Hepatocyte (in vitro differentiated cells): ENCODE data around the gene EPHB2. TPM values are rescaled to one million over a fixed set of nuclear protein-coding genes. Genes with fewer than 3 reads are reported as not detected.
"Not testable (repeated sequence)": the region's sequence is repeated elsewhere in the genome, so short reads cannot be mapped to it uniquely, and the experiment has no call there.

Experiments
- DNase-seq: peaks from one replicate; pipeline ENCODE4 v3.0.0-alpha.2; 2016; ENCODE audit warnings: low spot score
- H2AFZ ChIP-seq: fragments of 200-600 bp; sonication (generic); 2 replicates; pipeline ENCODE4 v1.6.0; 2016; ENCODE audit warnings: antibody characterized with exemption, mild to moderate bottlenecking
- H3K27ac ChIP-seq: fragments of 200-600 bp; sonication (generic); 2 replicates; pipeline ENCODE4 v1.5.1; 2016; ENCODE audit warnings: mild to moderate bottlenecking
- H3K27me3 ChIP-seq: fragments of 200-600 bp; sonication (generic); 2 replicates; pipeline ENCODE4 v1.6.1; 2016
- H3K36me3 ChIP-seq: fragments of 200-600 bp; sonication (generic); replicated peaks from 2 replicates; pipeline ENCODE4 v1.5.1; 2016; ENCODE audit warnings: low read depth; ENCODE audit not compliant: insufficient read depth
- H3K4me1 ChIP-seq: fragments of 200-600 bp; sonication (generic); 2 replicates; pipeline ENCODE4 v1.5.1; 2016; ENCODE audit warnings: mild to moderate bottlenecking, moderate library complexity; ENCODE audit not compliant: insufficient read depth
- H3K4me2 ChIP-seq: fragments of 200-600 bp; sonication (generic); 2 replicates; pipeline ENCODE4 v1.6.0; 2016
- H3K4me3 ChIP-seq: fragments of 200-600 bp; sonication (generic); 2 replicates; pipeline ENCODE4 v1.5.1; 2016; ENCODE audit warnings: mild to moderate bottlenecking
- H3K79me2 ChIP-seq: fragments of 200-600 bp; sonication (generic); 2 replicates; pipeline ENCODE4 v1.6.0; 2017; ENCODE audit warnings: mild to moderate bottlenecking
- H3K9me2 ChIP-seq: fragments of 200-600 bp; sonication (generic); replicated peaks from 2 replicates; pipeline ENCODE4 v1.6.0; 2017; ENCODE audit warnings: mild to moderate bottlenecking; ENCODE audit not compliant: insufficient read depth
- H3K9me3 ChIP-seq: fragments of 200-600 bp; sonication (generic); 2 replicates; pipeline ENCODE4 v1.5.1; 2016; ENCODE audit warnings: low read depth, mild to moderate bottlenecking
- H4K20me1 ChIP-seq: fragments of 200-600 bp; sonication (generic); 2 replicates; pipeline ENCODE4 v1.6.0; 2016; ENCODE audit warnings: mild to moderate bottlenecking; ENCODE audit not compliant: insufficient read depth, poor library complexity, severe bottlenecking
- EZH2 ChIP-seq: fragments of 200-600 bp; sonication (generic); IDR thresholded peaks from 2 replicates; pipeline ENCODE4 v1.6.1; 2016; ENCODE audit warnings: antibody characterized with exemption, mild to moderate bottlenecking, borderline replicate concordance
- EZH2phosphoT487 ChIP-seq: fragments of 200-600 bp; sonication (generic); IDR thresholded peaks from one replicate; pipeline ENCODE4 v1.6.1; 2018; ENCODE audit warnings: antibody characterized with exemption, mild to moderate bottlenecking, low read depth, moderate library complexity; ENCODE audit not compliant: unreplicated experiment, severe bottlenecking
- WGBS: methylation state at CpG from one replicate; pipeline ENCODE4 v1.1.6; 2016; ENCODE audit warnings: low lambda C conversion rate; ENCODE audit errors: missing lambda C conversion rate; 5-methylcytosine and 5-hydroxymethylcytosine counted together
- polyA plus RNA-seq: library from polyadenylated mRNA; unstranded; fragments of >200 nt; fragmentation: Nextera tagmentation; extraction: Ambion mirVana; gene quantifications from 2 replicates; pipeline ENCODE4 v1.2.1, GENCODE V29; 2016
- total RNA-seq: library from RNA; depleted of rRNA; stranded (reverse); fragments of >200 nt; gene quantifications from 2 replicates; pipeline ENCODE4 v1.2.3, GENCODE V29; 2014
- TF ChIP-seq, protein P1 (sequence below): fragments of 200-600 bp; sonication (generic); IDR thresholded peaks from 2 replicates; pipeline ENCODE4 v1.5.1; 2016; ENCODE audit warnings: antibody characterized with exemption, mild to moderate bottlenecking; ENCODE audit not compliant: poor library complexity

Gene EPHB2
- total and polyA plus RNA-seq, 2 experiments from 2014 or later, result 17.2 to 18.3 TPM

DNA sequence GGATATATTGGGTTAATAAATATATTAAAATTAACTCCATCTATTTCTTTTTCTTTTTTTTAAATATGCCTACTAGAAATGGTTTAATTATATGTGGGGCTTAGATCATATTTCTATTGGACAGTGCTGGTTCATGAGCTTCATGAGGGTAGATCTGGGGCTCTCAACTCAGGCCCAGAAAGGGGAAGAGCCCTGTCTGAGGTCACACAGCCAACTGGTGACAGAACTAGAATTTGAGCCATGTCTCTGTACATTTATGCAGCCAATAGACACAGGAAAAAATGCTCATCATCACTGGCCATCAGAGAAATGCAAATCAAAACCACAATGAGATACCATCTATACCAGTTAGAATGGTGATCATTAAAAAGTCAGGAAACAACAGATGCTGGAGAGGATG is 5.1 kb upstream of the EPHB2 start:
- TF ChIP-seq, protein P1, sequence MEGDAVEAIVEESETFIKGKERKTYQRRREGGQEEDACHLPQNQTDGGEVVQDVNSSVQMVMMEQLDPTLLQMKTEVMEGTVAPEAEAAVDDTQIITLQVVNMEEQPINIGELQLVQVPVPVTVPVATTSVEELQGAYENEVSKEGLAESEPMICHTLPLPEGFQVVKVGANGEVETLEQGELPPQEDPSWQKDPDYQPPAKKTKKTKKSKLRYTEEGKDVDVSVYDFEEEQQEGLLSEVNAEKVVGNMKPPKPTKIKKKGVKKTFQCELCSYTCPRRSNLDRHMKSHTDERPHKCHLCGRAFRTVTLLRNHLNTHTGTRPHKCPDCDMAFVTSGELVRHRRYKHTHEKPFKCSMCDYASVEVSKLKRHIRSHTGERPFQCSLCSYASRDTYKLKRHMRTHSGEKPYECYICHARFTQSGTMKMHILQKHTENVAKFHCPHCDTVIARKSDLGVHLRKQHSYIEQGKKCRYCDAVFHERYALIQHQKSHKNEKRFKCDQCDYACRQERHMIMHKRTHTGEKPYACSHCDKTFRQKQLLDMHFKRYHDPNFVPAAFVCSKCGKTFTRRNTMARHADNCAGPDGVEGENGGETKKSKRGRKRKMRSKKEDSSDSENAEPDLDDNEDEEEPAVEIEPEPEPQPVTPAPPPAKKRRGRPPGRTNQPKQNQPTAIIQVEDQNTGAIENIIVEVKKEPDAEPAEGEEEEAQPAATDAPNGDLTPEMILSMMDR, result no peak
- TF ChIP-seq EZH2phosphoT487 (no peak), EZH2 (no peak)
- Histone ChIP-seq H3K4me2 (no peak overlapping the region), H3K4me1 (peaks cover 20% of the 10 kb centered on the region), H3K79me2 (no peaks in the 10 kb centered on the region), H3K4me3 (no peak overlapping the region), H4K20me1 (no peaks in the 10 kb centered on the region), H2AFZ (no peak overlapping the region), H3K9me3 (no peaks in the 10 kb centered on the region), H3K9me2 (no peaks in the 10 kb centered on the region), H3K27me3 (no peaks in the 10 kb centered on the region), H3K36me3 (no peaks in the 10 kb centered on the region), H3K27ac (no peak overlapping the region)
- no peak for DNase-seq

DNA sequence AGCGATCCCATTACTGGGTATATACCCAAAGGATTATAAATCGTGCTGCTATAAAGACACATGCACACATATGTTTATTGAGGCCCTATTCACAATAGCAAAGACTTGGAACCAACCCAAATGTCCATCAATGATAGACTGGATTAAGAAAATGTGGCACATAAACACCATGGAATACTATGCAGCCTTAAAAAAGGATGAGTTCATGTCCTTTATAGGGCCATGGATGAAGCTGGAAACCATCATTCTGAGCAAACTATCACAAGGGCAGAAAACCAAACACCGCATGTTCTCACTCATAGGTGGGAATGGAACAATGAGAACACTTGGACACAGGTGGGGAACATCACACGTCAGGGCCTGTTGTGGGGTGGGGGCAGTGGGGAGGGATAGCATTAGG is 4.5 kb upstream of the EPHB2 start:
- not testable (repeated sequence) for H3K36me3 ChIP-seq, DNase-seq, H4K20me1 ChIP-seq, H3K27me3 ChIP-seq, H3K9me3 ChIP-seq, H2AFZ ChIP-seq, H3K27ac ChIP-seq, H3K9me2 ChIP-seq, H3K4me3 ChIP-seq, H3K4me2 ChIP-seq, H3K79me2 ChIP-seq
- peaks cover 20% of the 10 kb centered on the region for H3K4me1 ChIP-seq
- WGBS, result 93% methylated on average over 4 of the region's 4 CpGs

DNA sequence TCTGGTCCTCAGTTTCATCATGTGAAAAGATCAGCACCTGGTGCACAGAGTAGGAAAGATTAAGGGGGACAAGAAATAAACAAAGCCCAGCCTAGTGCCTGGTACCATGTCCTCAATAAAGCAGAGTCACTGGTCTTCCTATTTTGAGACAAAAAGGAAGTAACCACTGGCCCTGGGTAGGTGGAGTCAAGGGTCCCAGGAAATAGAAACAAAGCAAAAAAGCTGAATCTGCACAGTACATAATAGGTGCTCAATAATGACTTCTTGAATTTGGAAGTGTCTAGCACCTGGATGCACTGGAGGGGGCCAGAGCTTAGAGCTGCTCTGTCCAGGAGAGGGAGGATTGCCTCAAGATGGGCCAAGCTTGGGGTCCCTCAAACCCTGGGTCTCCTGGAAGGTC is 1.9 kb upstream of the EPHB2 start:
- no peak for DNase-seq
- H3K36me3 ChIP-seq, result no peaks in the 10 kb centered on the region
- TF ChIP-seq EZH2 (no peak), EZH2phosphoT487 (no peak)
- TF ChIP-seq, protein P1, result no peak
- H3K79me2 ChIP-seq, result peaks cover 15% of the 10 kb centered on the region
- no peak overlapping the region for H2AFZ ChIP-seq
- peaks cover 5% of the 10 kb centered on the region for H4K20me1 ChIP-seq
- peaks cover 19% of the 10 kb centered on the region for H3K4me1 ChIP-seq
- no peaks in the 10 kb centered on the region for H3K27me3 ChIP-seq
- H3K9me3 ChIP-seq, result no peaks in the 10 kb centered on the region
- H3K27ac ChIP-seq, result no peak overlapping the region
- no peak overlapping the region for H3K4me3 ChIP-seq
- H3K4me2 ChIP-seq, result no peak overlapping the region
- no peaks in the 10 kb centered on the region for H3K9me2 ChIP-seq

DNA sequence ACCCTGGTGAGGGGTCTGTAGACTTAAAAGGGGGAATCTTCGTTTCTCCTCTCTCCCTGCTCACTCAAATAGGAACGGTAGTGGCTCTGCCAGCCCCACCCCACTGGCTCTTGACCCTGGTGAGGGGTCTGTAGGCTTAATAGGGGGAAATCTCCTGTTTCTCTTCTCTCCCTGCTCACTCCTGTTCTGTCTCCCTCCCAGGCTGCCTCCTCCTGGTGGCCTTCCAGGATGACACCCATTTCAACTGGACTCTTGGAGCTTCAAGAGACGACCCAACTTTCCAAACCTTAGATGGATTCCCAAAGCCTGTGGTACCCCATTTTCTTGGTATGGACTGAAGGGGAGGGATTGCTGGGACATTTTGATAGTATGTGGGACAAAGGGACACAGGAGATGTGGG is 1.4 kb upstream of the EPHB2 start:
- Histone ChIP-seq H3K9me2 (no peaks in the 10 kb centered on the region), H3K4me1 (peaks cover 19% of the 10 kb centered on the region), H3K27ac (no peak overlapping the region), H3K36me3 (no peaks in the 10 kb centered on the region), H3K4me3 (no peak overlapping the region), H3K79me2 (peaks cover 18% of the 10 kb centered on the region), H2AFZ (no peak overlapping the region), H4K20me1 (peaks cover 5% of the 10 kb centered on the region), H3K27me3 (no peaks in the 10 kb centered on the region), H3K9me3 (no peaks in the 10 kb centered on the region), H3K4me2 (no peak overlapping the region)
- no peak for DNase-seq
- no peak for TF ChIP-seq EZH2
- TF ChIP-seq, protein P1, result peak; percentile 12
- TF ChIP-seq EZH2phosphoT487, result no peak
- WGBS, result 76% methylated on average over 3 of the region's 3 CpGs
